ENCODE data around the gene FBXL20.

Gene FBXL20

DNA sequence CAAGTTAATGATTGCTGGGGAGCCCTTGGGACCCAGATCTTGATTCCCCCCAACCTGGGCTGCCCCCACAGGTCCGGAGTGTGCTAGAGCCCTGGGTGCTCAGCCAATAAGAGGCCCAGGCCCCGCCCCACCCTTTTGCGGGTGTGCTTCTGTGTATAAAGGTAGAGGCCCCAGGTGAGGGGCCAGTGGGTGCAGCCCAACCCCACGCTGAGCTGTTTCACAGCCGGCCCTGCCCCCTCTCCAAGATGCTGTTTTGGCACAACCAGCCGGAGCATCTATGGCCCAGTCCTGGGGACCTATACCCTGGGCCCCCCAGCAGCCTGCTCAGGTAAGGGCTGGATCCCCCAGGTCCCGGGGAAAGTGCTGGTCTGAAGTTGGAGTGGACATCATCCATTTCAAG lies 163.8 kb downstream of the FBXL20 start:
- no peak for DNase-seq
- in situ Hi-C loops (cut with HindIII; ENCODE audit: low pct_ligation_motif_present, low pct_unique_long_range_greater_than_20kb, low sequenced_read_pairs), result no loop called here

DNA sequence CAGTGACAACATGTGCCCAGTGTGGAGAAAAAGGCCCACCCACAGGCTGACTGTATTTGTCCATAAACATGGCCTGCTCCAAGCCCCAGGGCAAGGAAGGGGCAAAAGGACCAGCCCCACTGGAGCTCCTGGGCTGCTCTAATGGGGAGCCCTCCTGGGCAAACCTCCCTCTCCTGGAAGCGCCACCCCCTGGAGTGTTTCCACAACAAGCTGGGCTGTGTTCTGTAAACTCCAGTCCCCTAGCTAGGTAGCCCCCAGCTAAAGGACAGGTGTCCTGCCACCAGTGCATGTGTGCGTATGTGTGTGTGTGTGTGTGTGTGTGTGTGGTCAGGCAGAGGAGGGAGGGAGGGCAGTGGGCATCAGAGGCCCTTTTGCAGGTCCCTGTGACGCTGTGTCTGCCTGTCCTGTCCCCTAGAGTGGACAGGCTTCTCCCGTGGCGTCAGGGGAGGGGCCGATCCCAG lies 164.4 kb downstream of the FBXL20 start:
- in situ Hi-C loops (cut with HindIII; ENCODE audit: low pct_ligation_motif_present, low pct_unique_long_range_greater_than_20kb, low sequenced_read_pairs), result no loop called here
- no peak for DNase-seq

DNA sequence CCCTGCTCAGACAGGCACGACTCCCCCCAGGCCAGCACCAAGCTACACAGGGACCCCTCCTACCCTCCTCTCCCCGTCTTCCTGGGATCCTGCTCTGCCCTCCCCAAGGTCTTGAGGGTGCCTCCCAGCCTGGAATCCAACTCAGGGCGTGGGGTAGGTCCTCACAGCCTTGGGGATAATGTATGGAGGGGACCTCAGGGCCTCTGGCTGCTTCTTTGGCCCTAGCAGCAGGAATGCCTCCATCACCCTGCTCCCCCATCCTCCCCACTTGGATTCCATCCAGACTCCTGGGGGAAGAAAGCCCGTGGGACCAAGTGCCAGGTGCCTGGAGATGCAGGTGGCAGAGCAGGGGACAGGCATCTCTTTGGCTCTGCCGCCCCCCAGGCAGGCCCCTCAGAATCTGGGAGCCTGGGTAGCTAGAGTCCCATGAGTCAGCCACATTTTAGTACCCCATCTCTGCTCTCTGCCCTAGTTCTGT lies 164.9 kb downstream of the FBXL20 start:
- DNase-seq, result no peak
- in situ Hi-C loops (cut with HindIII; ENCODE audit: low pct_ligation_motif_present, low pct_unique_long_range_greater_than_20kb, low sequenced_read_pairs), result no loop called here

DNA sequence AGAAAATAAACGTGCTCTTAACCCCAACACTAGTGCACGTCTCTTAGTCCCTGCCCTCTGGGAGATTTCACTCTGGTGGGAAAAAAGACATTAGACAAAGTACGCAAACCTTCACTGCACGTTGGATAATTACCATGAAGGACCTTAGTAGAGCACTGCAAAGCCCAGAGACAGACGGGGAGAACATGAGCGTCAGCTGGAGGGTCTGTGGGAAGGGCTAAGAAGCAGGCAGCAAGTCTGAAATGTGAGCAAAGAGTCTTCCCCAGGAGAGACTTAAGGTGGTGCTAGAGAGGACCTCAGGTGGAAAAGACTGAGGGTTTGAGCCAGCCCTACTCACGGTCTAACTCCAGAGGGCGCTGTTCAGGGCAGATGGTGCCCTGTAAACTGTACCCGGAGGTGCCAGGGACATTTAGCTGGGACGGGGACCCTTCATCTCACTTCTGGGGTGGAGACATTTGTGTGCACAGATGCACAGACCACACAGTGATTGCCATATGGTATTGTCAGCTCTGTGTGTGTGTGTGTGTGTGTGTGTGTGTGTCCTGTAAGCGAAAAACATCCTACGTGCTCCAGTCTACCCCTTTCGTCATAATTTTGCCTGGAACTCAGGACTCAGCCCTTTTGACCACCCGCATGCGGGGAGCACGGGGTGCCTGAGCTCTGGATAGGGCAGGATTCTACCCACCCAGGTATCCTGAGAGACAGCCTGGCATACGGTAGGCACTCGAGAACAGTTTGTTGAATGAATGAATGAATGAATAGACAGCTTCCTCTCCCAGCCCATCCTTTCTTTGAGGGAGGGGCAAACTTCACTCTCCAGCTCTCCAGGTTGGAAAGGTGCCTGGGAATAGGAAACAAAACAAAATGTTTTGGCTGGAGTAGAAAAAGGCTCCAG lies 165.6 kb downstream of the FBXL20 start:
- peak; percentile 86 for DNase-seq
- in situ Hi-C loops (cut with HindIII; ENCODE audit: low pct_ligation_motif_present, low pct_unique_long_range_greater_than_20kb, low sequenced_read_pairs), result no loop called here

DNA sequence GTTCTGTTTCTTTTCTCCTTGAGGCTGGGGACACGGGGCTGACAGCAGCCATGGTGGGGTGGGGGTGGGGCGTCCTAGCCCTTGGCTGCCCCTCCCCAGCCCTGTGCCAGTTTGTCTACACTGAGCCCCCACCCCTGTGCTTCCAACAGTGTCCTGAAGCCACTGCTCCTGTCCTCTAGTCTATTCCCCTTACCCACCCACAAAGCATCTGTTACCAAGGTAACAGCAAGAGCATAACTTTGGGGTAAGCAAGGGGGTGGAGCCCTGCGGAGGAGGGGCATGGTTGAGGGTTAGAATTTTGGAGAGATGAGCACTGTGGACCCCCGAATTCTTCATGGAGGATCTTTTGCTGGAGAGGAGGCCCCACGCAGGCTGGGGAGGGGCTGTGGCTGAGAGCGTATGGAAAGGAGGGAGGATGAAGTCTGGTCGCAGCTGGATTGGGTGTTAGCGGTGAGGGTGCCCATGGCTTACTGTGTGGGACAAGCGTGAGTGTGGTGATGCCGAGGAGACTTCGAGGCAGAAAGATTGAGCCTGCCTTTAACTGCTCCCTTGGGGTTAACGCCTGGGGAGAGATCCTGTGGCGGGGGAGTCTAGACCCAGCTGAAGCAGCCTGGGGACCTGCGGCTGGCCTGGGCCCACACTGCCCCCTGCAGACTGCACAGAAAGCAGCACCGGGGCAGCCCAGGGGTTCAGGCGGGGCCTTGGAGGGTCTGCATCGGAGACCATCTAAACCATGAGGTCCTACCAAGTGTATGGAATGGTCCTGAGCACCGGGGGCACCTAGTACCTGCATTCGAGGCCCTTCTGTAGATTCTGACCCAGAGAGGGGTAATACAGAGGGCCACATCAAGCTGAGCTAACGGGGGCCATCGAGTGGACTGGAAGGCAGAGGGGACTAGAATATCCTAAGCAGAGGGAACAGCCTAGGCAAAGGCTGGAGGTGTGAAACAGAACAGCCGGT lies 169.6 kb downstream of the FBXL20 start:
- in situ Hi-C loops (cut with HindIII; ENCODE audit: low pct_ligation_motif_present, low pct_unique_long_range_greater_than_20kb, low sequenced_read_pairs), result no loop called here
- DNase-seq, result peak; percentile 40

DNA sequence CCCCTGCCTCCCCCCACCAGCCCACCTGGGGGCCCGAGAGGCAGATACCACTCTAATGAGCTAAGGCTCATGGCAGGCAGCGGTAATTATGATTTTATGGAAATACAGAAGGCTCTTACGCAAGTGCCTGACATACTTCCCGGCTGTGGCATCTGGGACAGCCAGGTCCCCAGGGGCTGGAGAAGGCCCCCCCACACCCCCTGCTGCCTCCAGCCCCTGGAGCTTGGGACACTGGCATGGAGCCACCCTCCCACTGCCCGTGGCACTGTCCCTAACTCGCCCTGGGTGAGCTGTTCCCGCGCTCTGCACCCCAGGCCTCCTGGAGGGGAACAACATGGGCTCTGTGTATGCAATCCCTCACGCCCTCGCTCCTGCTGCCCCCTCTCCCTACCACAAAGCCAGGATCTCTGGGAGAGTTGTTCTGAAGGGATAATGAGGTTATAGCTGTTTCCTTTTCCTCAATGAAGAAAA lies 170.3 kb downstream of the FBXL20 start:
- in situ Hi-C loops (cut with HindIII; ENCODE audit: low pct_ligation_motif_present, low pct_unique_long_range_greater_than_20kb, low sequenced_read_pairs), result no loop called here
- no peak for DNase-seq

DNA sequence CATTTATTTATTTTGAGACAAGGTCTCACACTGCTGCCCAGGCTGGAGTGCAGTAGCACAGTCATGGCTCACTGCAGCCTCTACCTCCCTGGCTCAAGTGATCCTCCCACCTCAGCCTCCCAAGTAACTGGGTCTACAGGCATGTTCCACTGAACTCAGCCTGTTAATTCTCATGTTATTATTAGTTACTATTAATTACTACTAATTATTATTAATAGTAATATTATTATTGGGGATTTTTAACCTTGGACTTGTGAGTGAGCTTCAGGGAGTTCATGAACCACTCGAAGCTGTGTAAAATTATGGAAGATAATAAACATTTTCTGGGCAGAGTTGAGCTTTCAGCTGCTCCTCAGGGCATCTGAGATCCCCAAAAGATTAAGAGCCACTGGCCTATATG lies 171.1 kb downstream of the FBXL20 start:
- no peak for DNase-seq
- in situ Hi-C loops (cut with HindIII; ENCODE audit: low pct_ligation_motif_present, low pct_unique_long_range_greater_than_20kb, low sequenced_read_pairs), result no loop called here

DNA sequence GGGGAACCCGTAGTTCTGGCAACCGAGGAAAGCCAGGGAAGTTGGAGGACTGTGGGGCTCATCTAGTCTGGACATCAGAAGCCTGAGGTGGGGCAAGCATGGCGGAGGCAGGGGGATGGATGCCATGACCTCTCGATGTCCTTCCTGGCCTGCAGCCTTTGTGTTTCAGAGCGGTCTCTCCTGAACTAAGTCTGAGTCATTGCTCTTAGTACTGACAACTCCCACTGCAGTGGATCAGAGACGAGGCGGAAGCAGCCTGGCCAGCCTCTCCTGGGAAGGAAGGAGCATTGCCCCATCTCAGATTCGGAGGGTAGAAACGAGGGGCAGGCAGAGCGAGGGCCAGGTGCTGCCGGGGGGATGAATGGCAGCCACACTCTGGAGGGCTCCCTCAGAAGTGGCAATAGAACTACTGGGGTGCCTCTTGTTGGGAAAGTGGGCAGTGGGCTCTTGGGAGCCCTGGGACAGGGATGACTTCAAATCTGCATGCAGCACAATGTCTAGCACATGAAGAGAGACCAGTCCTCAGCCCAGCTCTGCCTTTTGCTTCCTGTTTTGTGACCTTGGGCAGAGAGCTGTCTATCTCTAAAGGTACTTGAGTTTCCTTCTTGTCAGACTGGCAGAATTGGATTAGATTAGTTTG lies 172.0 kb downstream of the FBXL20 start:
- peak; percentile 25 for DNase-seq
- in situ Hi-C loops (cut with HindIII; ENCODE audit: low pct_ligation_motif_present, low pct_unique_long_range_greater_than_20kb, low sequenced_read_pairs), result no loop called here

DNA sequence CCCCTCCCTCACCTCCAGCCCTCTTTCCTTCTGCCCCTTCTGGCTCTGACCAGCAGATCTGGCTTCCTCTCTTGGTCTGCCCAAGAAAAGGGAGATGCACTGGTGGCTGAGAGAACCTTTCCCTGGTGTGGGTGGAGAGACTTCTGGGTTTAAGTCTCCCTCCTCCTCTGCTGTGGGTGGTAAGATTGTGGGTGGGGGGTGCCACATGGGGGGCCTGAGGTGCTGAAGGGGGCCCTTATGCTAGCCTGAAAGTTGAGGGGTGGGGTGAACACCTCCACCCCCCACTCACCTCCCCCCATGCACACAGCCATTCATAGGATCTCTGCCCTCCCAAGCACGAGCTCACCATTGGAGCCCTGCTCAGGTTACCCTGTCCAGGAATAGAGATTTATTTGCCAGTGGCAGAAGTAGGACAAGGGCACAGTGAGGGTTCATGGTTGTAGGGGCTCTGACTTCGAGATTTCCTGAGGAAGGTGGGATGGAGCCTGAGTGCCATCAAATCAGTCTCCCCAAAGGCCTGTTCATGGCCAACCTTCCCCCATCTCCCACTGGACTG lies 174.0 kb downstream of the FBXL20 start:
- in situ Hi-C loops (cut with HindIII; ENCODE audit: low pct_ligation_motif_present, low pct_unique_long_range_greater_than_20kb, low sequenced_read_pairs), result no loop called here
- DNase-seq, result no peak

DNA sequence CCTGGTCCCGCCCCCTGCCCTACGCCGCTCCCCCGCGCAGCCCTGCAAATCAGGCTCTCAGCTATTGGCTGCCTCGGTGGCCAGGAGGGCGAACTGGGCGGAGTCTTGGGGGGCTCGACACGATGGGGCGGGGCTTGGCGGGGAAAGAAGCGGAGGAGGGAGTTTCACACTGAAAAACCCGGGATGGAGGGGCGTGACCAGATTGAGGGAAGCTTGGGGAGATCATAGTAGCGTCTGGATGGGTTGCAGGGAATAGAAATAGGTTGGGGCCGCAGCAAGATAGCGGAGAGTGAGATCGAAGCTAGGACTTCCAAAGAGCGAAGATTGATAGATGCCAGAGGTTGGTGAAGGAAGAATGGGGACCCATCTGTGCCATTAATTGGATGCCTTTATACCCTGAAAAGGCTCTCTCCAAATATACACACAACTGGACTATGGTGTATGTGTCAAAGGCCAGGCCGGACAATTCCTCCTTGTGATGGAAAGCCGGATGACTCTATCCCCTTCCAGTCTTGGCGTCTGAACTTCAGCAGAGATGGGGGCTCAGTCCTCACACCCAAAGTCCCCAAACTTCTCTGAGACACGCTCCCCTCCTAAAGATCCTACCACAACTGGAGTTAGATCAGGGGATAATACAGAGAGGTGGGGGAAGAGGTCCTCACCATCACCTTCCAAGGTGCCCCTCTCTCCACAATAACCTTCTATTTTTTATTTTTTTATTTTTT lies 175.3 kb downstream of the FBXL20 start:
- peak; percentile 73 for DNase-seq
- in situ Hi-C loops (cut with HindIII; ENCODE audit: low pct_ligation_motif_present, low pct_unique_long_range_greater_than_20kb, low sequenced_read_pairs), result no loop called here

DNA sequence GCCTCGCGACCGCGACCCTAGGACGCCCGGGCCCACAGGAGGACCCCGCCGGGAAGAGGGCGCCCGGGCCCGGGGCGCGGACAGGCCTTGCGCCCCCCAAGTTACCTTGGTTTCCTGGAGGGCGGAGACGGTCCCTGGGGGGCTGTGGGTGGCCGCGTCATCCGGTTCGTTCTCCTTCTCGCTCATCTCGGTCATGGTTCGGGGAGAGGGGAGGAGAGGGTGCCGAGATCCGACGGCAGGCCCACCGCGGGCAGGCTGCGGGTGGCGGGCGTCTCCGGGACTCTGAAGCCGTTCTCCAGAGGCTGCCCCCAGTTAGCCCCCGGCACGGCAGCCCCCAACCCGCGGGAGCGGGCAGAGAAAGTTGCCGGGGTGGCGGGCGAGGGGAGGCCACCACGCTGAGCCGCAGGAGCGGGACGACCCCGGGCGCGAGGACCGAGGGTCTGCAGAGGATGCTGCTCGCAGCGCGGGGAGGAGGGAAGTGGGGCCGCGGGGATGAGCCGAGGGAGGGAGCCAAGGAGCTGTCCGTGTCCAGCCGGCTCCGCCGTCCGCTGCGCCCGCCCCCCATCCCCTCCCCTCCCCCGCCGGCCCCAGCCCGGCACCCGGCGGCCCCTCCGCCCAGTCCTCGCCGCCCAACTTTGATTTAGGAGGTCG lies 176.0 kb downstream of the FBXL20 start, which contains the start of gene STAC2:
Gene STAC2, minus strand, starts transcription at position 638 of the 651 bp plus-strand sequence. Its CDS starts 443 bp downstream, at position 195.
- in situ Hi-C loops (cut with HindIII; ENCODE audit: low pct_ligation_motif_present, low pct_unique_long_range_greater_than_20kb, low sequenced_read_pairs), result no loop called here
- DNase-seq, result no peak

DNA sequence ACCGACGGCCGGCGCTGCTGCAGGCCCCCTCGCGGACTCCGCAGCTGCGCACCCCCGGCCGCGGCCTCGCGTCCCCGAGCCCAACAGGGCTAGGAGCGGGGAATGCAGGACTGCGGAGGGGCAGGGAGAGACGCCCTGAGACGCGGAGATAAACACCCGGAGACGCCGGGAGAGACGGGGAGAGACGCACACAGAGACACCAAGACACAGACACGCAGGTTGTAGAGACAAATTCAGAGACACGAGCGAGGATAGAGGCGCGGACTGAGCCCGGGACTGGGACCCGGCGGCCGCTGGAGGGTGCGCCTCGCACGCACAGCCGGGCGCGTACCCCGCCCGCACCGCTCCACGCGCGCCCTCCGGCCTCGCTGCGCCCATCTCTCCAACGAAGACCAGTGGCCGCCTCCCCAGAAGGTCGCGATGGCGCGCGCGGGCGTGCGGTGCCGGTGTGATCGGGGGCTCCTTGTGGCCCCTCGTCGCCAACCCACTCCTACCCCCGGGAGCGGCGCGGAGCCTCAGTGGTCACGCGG lies 176.6 kb downstream of the FBXL20 start:
- no peak for DNase-seq
- in situ Hi-C loops (cut with HindIII; ENCODE audit: low pct_ligation_motif_present, low pct_unique_long_range_greater_than_20kb, low sequenced_read_pairs), result no loop called here

DNA sequence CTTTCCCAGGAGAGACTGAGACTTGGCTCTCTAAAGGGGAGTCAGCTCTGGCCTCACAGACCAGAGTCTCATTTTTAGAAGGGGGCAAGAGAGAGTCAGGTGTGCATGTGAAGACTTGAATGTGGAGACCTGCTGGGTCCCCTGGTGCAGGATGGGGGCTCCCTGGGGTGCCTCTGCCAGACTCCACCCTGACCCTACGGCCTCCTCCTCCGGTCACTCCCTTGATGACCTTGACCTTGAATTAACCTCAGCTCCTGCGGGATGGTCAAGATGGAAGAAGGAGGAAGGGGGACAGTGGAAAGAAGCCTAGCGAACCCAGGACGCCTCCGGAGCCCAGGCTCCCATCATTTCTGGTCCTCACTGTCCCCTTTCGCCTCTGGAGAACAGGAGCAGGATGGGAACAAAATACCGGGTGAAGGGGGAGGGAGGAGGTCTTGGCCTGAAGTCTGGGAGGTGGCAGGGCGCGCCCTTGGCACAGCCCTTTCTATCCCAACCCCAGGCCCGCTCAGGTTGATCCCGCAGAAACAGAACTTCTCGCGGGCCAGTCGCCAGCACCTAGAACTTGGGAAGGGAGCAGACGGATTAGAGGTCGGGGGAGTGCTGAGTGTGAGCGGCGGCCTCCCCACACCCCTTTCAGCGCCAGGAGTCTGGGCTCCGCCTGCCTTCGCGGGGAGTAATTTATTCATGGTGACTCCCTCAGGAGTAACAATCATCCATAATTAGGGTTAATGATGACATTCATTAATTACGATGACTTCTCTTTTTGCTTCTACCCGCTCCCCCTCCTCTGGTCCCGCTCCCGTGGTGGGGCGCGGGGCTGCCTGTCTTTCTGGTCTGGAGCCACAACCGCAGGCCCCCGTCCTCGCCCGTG lies 177.3 kb downstream of the FBXL20 start:
- in situ Hi-C loops (cut with HindIII; ENCODE audit: low pct_ligation_motif_present, low pct_unique_long_range_greater_than_20kb, low sequenced_read_pairs), result no loop called here
- DNase-seq, result no peak

DNA sequence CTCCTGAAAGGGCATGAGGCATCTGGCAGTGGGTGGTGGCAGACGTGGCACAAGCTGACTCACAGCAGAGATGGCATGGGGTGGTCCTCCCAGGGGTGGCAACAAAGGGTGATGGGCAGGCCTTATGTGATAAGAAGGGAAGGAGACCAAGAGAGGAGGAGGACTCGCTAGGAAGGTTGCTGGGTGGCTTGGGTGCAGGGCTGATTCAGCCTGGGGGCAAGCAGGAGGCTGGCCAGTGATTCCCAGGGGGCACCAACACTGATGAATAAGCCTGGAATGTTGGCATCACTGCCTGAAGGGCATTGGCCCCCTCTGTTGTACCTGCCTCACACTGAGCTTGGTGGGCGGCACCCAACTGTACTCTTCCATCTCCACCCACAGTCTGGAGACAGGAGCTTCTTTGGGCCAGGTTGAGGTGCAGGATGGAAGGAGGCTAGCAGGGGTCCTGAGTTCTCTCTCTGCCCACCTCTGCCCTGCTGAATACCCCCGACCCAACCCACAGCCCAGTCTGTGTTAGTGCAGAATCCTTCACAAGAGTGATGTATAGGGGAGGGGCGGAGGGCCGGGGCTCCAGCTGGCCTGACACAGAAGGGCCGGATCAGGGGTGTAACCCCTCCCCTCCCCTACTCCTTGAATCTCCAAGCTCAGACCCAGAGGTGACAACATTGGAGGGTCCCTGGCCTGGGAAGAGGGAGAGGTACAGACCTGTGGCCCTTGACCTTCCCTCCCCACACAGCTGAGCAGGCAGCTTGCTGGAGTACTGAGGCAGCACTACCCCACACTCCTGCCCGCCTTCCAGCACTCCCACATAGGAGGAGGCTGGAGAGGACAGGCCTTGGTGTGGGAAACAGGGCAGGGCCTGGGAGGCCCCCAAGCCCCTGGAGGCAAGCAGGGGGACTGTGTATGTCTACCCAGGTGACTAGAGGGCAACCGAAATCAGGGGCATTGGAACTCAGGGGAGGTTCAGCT lies 178.3 kb downstream of the FBXL20 start:
- no peak for DNase-seq
- in situ Hi-C loops (cut with HindIII; ENCODE audit: low pct_ligation_motif_present, low pct_unique_long_range_greater_than_20kb, low sequenced_read_pairs), result no loop called here

DNA sequence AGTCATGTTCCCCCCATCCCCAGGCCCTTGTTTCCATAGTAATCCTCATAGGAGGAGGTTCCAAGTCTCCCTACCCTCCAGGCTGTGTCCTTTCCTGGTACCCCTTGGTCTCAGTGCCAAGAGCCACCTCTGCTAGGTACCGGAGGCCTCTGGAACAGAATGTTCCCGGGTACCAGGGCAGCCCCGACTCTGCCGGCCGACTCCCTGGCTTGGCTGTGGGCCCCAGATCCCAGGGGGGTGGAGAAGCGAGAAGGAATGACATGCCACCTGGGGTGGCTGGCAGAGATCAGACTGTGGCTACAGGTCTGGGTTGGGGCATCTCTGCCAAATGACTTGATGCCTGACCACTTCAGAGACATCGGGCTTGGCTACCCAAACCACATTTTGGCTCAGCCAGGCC lies 179.3 kb downstream of the FBXL20 start:
- in situ Hi-C loops (cut with HindIII; ENCODE audit: low pct_ligation_motif_present, low pct_unique_long_range_greater_than_20kb, low sequenced_read_pairs), result no loop called here
- DNase-seq, result no peak

Measured in ACHN (cell line).